Fibroblast of mammary gland (primary cell): ENCODE measurements around the gene TMEM87B.

ENCODE experiments used
- DNase-seq: peaks from one replicate; pipeline ENCODE4 v3.0.0-alpha.2; 2010; ENCODE audit warnings: low read depth
- H3K4me3 ChIP-seq: 2 replicates; pipeline ENCODE4 v1.5.1; 2011; ENCODE audit warnings: low read depth, mild to moderate bottlenecking, low read length, moderate library complexity; ENCODE audit not compliant: control insufficient read depth
- CTCF ChIP-seq: conservative IDR thresholded peaks from 2 replicates; pipeline ENCODE4 v1.5.1; 2011; ENCODE audit warnings: low read depth, low read length, inconsistent platforms; ENCODE audit not compliant: control insufficient read depth, insufficient read depth

The TMEM87B gene

GRCh38 chr2:112053917-112054846 is 887 bp upstream of the TMEM87B start:
- H3K4me3 ChIP-seq, result peak overlapping the region; percentile 77
- TF ChIP-seq CTCF, result no peak

GRCh38 chr2:112055730-112056625 is 909 bp downstream of the TMEM87B start:
- H3K4me3 ChIP-seq, result peak overlapping the region; percentile 85
- DNase-seq, result peak; percentile 97

More at GRCh38 chr2:112053917-112054846, 887 bp upstream of the TMEM87B start:
- DNase-seq, result peak; percentile 93

GRCh38 chr2:112056626-112056987 is 1.5 kb downstream of the TMEM87B start:
- DNase-seq, result no peak
- TF ChIP-seq CTCF, result no peak
- peak overlapping the region; percentile 85 for H3K4me3 ChIP-seq

More at GRCh38 chr2:112055730-112056625, 909 bp downstream of the TMEM87B start:
- no peak for TF ChIP-seq CTCF

- DNase-seq, result no peak
- no peak overlapping the region for H3K4me3 ChIP-seq
- TF ChIP-seq CTCF, result no peak
Observed at GRCh38 chr2:112059671-112060070, 4.6 kb downstream of the TMEM87B start.

GRCh38 chr2:112061299-112061698 is 6.2 kb downstream of the TMEM87B start:
- TF ChIP-seq CTCF, result no peak
- no peak for DNase-seq
- no peak overlapping the region for H3K4me3 ChIP-seq

- TF ChIP-seq CTCF, result no peak
- H3K4me3 ChIP-seq, result no peak overlapping the region
- no peak for DNase-seq
Observed at GRCh38 chr2:112061840-112062239, 6.8 kb downstream of the TMEM87B start.
